Kidney epithelial cell (primary cell): ENCODE results near the gene IFIH1. TPM values are rescaled to one million over a fixed set of nuclear protein-coding genes. Genes with fewer than 3 reads are reported as not detected.

Source experiments
- DNase-seq: peaks from one replicate; pipeline ENCODE4 v3.0.0-alpha.2; 2010; ENCODE audit warnings: low read depth
- H3K27me3 ChIP-seq: 2 replicates; pipeline ENCODE4 v1.6.0; 2011; ENCODE audit warnings: low read length; ENCODE audit not compliant: control insufficient read depth, insufficient read depth
- H3K36me3 ChIP-seq: 2 replicates; pipeline ENCODE4 v1.5.1; 2011; ENCODE audit warnings: low read length; ENCODE audit not compliant: control insufficient read depth, insufficient read depth
- H3K4me3 ChIP-seq: 2 replicates; pipeline ENCODE4 v1.5.1; 2011; ENCODE audit warnings: low read depth, mild to moderate bottlenecking, control low read depth, low read length
- total RNA-seq: library from RNA; depleted of rRNA; stranded (reverse); fragments of >200 nt; gene quantifications from 2 replicates; pipeline ENCODE4 v1.2.3, GENCODE V29; 2015
- TF ChIP-seq, protein P1 (sequence below): IDR thresholded peaks from 2 replicates; pipeline ENCODE4 v1.5.1; 2011; ENCODE audit warnings: mild to moderate bottlenecking, moderate library complexity, low read length, control low read depth, inconsistent platforms; ENCODE audit not compliant: insufficient read depth, poor library complexity, severe bottlenecking

Gene IFIH1
- total RNA-seq, 1 donor from 2014 or later, result 25.8 TPM

GRCh38 chr2:162265666-162266459 lies 52.6 kb downstream of the IFIH1 start:
- Histone ChIP-seq H3K27me3 (no peaks in the 10 kb centered on the region), H3K4me3 (no peak overlapping the region), H3K36me3 (no peaks in the 10 kb centered on the region)
- TF ChIP-seq, protein P1, sequence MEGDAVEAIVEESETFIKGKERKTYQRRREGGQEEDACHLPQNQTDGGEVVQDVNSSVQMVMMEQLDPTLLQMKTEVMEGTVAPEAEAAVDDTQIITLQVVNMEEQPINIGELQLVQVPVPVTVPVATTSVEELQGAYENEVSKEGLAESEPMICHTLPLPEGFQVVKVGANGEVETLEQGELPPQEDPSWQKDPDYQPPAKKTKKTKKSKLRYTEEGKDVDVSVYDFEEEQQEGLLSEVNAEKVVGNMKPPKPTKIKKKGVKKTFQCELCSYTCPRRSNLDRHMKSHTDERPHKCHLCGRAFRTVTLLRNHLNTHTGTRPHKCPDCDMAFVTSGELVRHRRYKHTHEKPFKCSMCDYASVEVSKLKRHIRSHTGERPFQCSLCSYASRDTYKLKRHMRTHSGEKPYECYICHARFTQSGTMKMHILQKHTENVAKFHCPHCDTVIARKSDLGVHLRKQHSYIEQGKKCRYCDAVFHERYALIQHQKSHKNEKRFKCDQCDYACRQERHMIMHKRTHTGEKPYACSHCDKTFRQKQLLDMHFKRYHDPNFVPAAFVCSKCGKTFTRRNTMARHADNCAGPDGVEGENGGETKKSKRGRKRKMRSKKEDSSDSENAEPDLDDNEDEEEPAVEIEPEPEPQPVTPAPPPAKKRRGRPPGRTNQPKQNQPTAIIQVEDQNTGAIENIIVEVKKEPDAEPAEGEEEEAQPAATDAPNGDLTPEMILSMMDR, result no peak
- DNase-seq, result no peak

DNA sequence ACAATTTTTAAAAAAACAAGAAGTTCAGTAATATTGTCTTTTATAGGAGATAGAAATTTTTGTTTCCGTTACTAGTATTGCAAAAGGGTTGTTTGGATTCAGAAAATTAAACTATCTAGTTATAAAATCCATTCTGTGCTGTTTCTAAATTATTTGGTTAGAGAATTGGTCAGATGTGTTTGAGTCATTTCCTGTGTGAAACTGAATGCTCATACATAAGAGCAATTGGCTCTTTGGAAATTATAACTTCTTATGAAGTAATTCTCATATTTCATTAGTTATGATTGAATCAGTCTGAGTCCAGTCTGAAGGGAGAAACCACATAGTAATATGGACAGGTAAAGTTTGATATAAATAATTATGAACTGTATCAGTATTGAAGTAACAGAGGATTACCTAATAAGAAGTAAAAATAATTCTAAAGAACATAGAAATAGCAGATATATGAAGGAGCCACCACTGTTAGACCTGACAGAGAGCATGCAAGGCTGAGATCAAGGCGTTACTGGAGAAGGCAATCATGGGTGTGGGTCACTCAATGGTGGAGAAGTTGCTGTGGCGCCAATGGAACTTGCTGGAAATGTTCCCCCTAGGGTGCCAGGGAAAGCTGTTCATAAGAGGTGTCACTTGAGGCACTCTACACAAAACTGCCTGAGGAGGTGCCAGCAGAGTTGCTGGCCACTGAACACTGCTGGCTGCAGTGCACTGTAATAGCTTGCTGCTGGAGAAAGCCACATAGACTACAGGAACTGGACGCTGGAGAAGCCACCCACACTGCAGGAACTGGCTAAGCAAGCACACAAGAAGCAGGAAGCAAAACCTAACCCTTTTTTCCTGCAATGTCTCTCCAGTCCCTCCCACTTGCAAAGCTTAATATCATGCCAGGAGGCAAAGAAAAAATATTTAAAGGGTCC lies 57.2 kb downstream of the IFIH1 start:
- TF ChIP-seq, protein P1, result no peak
- DNase-seq, result no peak
- Histone ChIP-seq H3K36me3 (no peaks in the 10 kb centered on the region), H3K4me3 (no peak overlapping the region), H3K27me3 (no peaks in the 10 kb centered on the region)

DNA sequence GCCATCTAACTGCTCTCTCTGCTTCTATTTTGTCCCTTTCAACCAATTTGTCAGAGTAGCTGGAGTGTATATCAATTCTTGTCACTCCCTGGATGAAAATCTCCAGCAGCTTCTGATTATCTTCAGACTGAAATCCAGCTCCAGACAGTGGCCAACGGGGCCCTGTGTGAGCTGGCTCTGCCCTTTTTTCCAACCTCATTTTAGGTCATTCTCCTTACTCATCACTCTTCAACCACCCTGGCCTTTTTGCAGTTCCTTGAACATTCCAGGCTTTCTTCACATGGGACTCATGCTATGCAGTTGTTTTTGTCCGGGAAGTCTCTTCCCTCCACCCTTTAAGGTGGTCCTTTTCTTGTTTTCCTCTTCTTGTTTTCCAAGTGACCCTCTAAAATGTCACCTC lies 59.8 kb downstream of the IFIH1 start:
- H3K27me3 ChIP-seq, result no peaks in the 10 kb centered on the region
- no peak for DNase-seq
- TF ChIP-seq, protein P1, result no peak
- no peak overlapping the region for H3K4me3 ChIP-seq
- no peaks in the 10 kb centered on the region for H3K36me3 ChIP-seq

- TF ChIP-seq, protein P1, result no peak
- Histone ChIP-seq H3K27me3 (no peaks in the 10 kb centered on the region), H3K4me3 (no peak overlapping the region), H3K36me3 (no peaks in the 10 kb centered on the region)
- no peak for DNase-seq
Measured at GRCh38 chr2:162258169-162258568, 60.3 kb downstream of the IFIH1 start.

DNA sequence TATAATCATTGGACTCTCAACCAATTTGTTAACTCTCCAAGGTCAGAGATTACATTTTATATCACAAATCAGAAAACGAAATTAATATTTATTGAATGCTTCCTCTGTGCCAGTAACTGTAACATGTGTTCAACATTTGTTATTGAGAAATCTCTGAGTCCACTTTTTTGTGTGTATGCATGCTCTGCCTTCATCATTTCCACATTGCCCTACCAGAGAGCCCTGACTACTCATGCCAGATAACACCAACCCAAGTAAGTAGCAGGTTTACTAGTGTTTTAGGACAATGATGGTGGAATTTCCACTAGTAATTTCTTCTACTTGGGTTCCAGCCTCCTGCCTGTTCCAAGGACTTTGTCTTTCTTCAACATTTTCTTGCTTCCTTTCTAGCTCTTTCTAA lies 61.1 kb downstream of the IFIH1 start:
- H3K4me3 ChIP-seq, result no peak overlapping the region
- no peaks in the 10 kb centered on the region for H3K36me3 ChIP-seq
- DNase-seq, result no peak
- TF ChIP-seq, protein P1, result no peak
- H3K27me3 ChIP-seq, result no peaks in the 10 kb centered on the region
